C4-2B (cell line): ENCODE measurements around the gene SLC24A3.

Experiments used
- CTCF ChIP-seq: fragments of 450-650 bp; conservative IDR thresholded peaks from 2 replicates; pipeline ENCODE4 v1.5.1; 2017; ENCODE audit warnings: mild to moderate bottlenecking
- ZFX ChIP-seq: fragments of 450-650 bp; IDR thresholded peaks from 2 replicates; pipeline ENCODE4 v1.6.1; 2017

GRCh38 chr20:19257865-19258264 lies 45.4 kb downstream of the SLC24A3 start:
- no peak for TF ChIP-seq CTCF
- no peak for TF ChIP-seq ZFX
